Measurements from ENCODE around the gene EPX.

The EPX gene

DNA sequence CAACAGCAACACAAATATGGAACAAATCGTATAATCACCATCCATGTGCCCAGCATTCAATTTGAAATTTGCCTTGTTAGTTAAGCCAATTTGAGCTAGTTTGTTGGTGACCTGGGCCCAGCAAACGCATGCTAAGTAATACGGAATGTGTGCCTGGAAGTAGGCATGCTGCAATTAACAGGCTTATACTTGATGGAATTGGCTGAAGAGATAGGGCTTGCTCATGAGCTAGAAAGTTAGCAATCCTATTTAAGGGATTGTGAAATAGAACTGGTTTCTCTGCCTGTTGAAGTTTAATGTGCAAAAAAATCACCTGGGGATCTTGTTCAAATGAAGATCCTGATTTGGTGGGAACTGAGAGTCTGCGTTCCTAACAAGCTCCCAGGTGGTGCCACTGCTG, 37.4 kb downstream of the EPX start:
- DNase-seq, result no peak

DNA sequence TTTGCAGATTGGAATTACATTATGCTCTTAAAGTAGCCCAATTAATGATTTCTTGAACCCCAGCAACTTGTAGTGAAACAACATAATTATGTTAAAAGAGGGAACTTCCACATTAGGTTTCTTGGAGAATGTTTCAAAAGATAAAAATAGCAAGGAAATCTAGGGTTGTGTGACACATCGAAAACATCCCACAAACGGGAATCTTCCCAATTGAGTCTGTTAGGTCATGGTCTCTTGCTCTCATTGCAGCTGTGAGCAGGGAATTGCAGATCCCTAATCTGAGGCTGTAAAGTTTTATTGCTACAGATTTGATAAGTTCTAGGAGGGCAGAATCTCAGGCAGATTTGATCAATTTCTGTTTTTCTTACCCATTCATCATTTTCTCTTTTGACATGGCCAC, 39.1 kb downstream of the EPX start:
- DNase-seq, result peak; percentile 54

DNA sequence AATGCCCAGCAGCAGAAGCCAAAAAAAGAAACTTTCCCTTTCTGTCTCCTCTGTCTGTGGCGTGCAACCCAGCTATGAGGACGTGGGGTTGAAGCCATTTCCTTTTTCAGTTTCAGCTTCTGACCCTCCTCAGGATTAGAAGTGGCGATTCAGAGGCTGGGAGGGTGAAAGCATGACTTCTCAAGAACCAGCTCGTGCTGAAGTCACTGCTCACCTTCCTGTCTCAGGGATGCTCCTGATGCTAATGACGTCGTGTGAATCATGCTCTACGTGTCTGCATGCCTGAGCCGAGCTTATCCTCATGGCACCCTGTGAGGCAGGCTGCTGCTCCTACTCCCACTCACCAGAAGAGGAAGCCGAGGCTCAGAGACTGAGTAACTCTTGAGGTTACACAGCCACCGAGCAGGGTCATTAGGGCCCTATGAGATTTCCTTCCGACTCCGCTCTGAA, 40.2 kb downstream of the EPX start:
- DNase-seq, result peak; percentile 99

DNA sequence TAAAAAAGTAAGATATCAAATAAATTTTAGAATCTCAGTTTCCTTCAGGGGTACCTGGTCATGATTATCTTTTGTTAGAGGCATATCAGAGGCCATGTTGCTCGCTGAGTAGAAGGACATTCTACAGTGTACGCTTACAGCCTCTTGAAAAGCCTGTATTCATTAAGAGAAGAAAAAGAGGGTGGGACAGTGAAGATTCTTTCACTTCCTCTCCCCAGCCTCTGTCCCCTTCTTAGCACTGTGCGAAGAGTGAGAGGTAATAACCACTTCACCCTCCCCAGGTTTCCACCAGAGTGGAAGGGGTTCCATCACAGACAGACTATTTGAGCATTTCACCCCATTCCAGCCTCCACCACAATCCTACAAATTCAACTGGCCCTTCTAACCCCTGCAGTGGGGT, 41.0 kb downstream of the EPX start:
- DNase-seq, result peak; percentile 63

DNA sequence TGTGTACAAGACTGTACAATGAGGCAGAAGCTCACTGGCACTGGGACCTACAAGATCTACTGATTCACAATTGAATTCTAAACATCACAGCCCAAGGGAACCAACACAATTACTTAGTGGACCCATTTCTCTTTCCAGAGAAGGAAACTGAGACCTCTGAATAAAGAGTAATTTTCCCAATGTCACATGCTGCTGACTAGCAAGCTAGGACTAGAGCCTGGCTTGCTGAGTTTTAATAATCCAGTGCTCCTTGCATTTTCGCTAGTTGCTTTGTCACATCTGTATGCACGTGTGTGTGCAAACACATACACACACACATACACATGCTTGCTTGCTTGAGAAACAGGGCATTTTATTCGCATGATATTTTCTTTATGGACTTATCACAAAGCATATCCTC, 42.0 kb downstream of the EPX start:
- no peak for DNase-seq

- no peak for DNase-seq
Observed at GRCh38 chr17:58235821-58236220, 43.3 kb downstream of the EPX start.

DNA sequence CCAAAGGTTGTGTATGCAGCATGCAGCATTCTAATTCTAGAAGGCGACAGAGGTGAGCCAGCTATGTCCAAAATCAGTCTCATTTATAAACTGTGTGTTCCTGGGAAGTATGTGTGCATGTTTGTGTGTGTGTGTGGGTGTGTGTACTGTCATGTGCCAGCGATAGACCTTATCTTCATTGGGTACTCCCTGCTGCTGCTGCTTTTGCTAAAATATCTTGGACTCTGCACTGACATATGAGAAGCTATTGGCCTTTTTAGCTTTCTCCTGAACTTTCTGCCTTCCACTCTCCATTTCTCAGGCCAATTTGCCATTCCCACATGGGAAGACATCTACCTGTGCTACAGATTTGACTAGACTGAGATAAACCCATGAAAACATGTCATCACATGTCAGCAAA, 43.9 kb downstream of the EPX start:
- no peak for DNase-seq

DNA sequence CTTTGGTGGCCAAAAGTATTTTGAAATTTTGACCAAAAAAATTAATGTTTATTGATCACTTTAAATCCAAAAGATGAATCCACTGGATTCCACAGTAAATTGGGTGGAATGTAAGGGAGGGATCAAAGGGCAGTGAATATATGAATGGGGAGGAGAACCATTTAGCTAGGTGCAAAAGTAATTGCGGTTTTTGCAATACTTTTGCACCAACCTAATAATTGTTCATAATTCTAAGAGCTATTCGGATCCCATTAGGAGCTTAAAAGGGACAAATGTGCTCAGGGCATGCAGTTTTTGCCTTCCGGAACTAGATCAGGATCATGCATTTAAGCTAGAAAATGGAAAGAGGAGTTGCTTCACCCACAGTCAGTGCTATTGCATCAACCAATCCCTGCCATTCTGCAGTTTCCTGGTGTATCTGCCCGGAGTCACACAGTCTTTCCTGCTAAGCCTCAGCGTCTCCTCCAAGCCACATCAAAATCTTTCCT, 45.7 kb downstream of the EPX start, which contains the start of gene LPO:
Gene LPO (plus strand): TSS at position 438 of the 488 bp plus-strand sequence. CDS start 4,396 bp downstream, outside the sequence.
- no peak for DNase-seq

- DNase-seq, result no peak
Observed at GRCh38 chr17:58239987-58240386, 47.5 kb downstream of the EPX start.

DNA sequence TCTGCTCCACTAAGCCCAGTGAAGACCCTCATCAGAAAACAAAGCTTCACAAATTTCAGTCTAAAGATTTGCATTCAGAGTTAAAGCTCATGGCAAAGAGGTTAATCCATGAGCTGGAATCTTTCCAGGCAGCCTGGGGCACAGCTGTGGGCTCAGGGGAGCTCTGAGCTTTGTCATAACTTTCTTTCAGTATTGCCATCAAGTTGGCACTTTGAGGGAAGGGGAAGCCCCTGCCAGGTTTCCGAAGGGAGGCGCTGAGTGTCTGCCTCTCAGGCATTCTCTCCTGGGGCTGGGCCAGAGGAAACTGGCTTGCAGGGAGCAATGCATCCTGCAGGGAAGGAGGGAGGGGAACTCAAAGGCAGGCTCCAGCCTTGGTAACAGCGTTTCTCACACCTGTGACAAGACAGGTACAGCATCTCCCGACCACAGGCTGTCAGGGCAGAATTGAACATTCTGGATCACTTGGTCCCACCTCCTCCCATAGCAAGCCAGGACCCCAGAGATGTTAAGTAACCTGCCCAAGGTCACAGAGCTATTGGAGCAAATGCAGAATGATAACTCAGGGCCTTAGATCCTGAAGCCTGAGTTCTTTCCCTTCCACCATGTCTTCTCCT, 49.8 kb downstream of the EPX start:
- DNase-seq, result no peak

DNA sequence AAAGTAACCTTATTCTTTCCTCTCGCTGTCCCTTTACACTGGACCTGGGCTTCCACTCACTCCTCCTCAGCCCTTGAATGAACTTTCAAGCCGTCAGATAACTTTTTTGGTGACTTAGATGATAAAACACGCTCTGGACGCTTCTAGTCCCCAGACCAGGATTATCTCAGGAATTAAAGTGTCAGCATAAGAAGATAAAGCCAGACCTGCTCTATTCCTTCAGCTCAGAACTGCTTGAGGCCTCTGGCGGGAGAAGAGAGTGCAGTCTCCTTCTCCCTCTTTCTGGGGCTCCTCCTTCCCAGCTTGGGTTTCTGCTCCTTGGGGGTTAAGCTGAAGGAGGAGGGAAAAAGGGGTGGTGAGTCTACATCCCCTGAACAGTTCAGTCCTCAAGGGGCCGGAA, 52.4 kb downstream of the EPX start:
- no peak for DNase-seq

- no peak for DNase-seq
Observed at GRCh38 chr17:58245428-58246103, 53.0 kb downstream of the EPX start.

- DNase-seq, result no peak
Observed at GRCh38 chr17:58246104-58246740, 53.7 kb downstream of the EPX start.

GRCh38 chr17:58246781-58247180, 54.3 kb downstream of the EPX start:
- DNase-seq, result no peak

GRCh38 chr17:58247511-58248363, 55.2 kb downstream of the EPX start:
- peak; percentile 21 for DNase-seq

DNA sequence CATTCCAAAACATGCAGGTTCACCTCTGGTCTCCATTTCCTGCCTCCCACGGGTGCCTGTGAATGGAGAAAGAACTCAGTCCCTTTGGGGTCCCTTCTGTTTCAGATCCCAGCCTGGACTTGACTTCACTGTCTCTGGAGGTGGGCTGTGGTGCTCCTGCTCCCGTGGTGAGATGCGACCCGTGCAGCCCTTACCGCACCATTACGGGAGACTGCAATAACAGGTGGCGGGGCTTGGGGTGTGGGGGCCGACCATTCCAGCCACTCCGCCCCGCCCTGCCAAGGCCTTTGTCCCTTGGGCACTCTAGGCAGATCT, 56.4 kb downstream of the EPX start:
- no peak for DNase-seq

DNA sequence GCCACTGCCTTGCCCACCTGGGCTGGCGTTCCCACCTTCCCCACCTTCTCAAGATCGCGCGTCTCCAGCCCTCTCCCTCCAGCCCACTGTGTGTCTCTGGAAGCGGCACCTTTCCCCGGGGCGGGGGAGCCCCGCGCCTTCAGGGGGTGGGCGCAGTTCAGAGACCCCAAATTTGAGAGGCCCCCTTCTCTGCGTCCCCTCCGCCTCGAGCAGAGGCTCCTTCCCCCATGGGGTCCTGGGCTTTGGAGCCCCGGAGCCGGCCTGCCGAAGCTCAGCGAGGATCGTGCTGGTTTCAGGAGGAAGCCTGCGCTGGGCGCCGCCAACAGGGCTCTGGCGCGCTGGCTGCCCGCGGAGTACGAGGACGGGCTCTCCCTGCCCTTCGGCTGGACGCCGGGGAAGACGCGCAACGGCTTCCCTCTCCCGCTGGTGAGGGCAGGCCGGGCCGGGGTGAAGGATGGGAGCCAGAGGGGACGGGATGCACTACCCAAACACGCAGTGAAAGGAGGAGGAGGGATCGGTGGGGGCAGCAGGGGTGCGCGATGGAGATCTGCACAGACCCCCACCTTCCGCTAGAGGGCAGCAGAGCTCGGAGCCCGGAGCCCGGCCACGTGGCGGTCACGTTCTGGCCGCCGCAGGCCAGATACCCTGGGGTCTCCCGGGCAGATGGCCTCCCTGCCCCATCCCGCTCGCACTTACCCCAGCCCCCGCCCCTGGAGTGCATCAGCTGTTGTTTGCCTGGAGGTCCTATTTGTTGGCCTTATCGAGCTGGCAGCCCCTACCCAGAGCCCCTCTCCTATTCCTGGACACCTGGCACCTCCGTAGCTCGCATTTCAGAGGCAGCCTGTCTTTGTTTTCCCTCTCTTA, 57.0 kb downstream of the EPX start:
- DNase-seq, result peak; percentile 50

- DNase-seq, result no peak
Observed at GRCh38 chr17:58250344-58251011, 58.0 kb downstream of the EPX start.

GRCh38 chr17:58252141-58252540, 59.6 kb downstream of the EPX start:
- no peak for DNase-seq

GRCh38 chr17:58253082-58253481, 60.6 kb downstream of the EPX start:
- DNase-seq, result no peak

Data from inflammatory macrophage treated with lipopolysaccharide for 4 hours (primary cell).